ENCODE measurements around the gene EAPP.

- TF ChIP-seq MXI1 (IDR thresholded peaks at IDR 0.05; ENCODE audit: borderline replicate concordance, low read depth, low read length) = no peak
- no peak for TF ChIP-seq RFX5 (IDR thresholded peaks at IDR 0.05; ENCODE audit: low read depth, low read length)
- no peak for TF ChIP-seq SMC3 (IDR thresholded peaks at IDR 0.05; ENCODE audit: low read depth, low read length)
- TF ChIP-seq, protein P1, sequence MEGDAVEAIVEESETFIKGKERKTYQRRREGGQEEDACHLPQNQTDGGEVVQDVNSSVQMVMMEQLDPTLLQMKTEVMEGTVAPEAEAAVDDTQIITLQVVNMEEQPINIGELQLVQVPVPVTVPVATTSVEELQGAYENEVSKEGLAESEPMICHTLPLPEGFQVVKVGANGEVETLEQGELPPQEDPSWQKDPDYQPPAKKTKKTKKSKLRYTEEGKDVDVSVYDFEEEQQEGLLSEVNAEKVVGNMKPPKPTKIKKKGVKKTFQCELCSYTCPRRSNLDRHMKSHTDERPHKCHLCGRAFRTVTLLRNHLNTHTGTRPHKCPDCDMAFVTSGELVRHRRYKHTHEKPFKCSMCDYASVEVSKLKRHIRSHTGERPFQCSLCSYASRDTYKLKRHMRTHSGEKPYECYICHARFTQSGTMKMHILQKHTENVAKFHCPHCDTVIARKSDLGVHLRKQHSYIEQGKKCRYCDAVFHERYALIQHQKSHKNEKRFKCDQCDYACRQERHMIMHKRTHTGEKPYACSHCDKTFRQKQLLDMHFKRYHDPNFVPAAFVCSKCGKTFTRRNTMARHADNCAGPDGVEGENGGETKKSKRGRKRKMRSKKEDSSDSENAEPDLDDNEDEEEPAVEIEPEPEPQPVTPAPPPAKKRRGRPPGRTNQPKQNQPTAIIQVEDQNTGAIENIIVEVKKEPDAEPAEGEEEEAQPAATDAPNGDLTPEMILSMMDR (conservative IDR thresholded peaks at IDR 0.05; ENCODE audit: low read depth, low read length) = no peak
- no peak for TF ChIP-seq ELK1 (IDR thresholded peaks at IDR 0.05; ENCODE audit: borderline replicate concordance, low read depth, low read length)
- TF ChIP-seq POLR2A (IDR thresholded peaks at IDR 0.05; ENCODE audit: low read depth, low read length) = no peak
- no peak for TF ChIP-seq RCOR1 (IDR thresholded peaks at IDR 0.05; ENCODE audit: insufficient replicate concordance, low read length)
- no peak for TF ChIP-seq CHD1 (IDR thresholded peaks at IDR 0.05; ENCODE audit: low read depth, low read length)
- no peak for TF ChIP-seq MAFK (IDR thresholded peaks at IDR 0.05; ENCODE audit: low read depth, low read length)
- no peak for TF ChIP-seq FOS (IDR thresholded peaks at IDR 0.05; ENCODE audit: low read depth, low read length)
- no peak for TF ChIP-seq CEBPB (IDR thresholded peaks at IDR 0.05; ENCODE audit: low read depth, low read length)
- TF ChIP-seq MAZ (IDR thresholded peaks at IDR 0.05; ENCODE audit: borderline replicate concordance, low read depth, low read length) = no peak
- no peak for TF ChIP-seq USF2 (IDR thresholded peaks at IDR 0.05; ENCODE audit: low read depth, low read length)
- no peak for TF ChIP-seq RAD21 (IDR thresholded peaks at IDR 0.05; ENCODE audit: low read length)
These were observed 2.4 kb downstream of the EAPP start for GRCh38 chr14:34536951-34537676.

Data from IMR-90 (cell line).